Mesenchymal stem cell (in vitro differentiated cells and primary cell): Measurements from ENCODE around the gene C9orf57.

Experiments
- DNase-seq: peaks from one replicate; pipeline ENCODE4 v3.0.0-alpha.2; 2013
- H2AFZ ChIP-seq: one replicate; pipeline ENCODE4 v1.6.1; 2013; ENCODE audit warnings: low read depth, mild to moderate bottlenecking, control low read depth, inconsistent platforms, low read length, moderate library complexity
- H2AK5ac ChIP-seq: 2 replicates; pipeline ENCODE4 v1.6.1; 2013; ENCODE audit warnings: low read length, moderate library complexity, mild to moderate bottlenecking, inconsistent platforms; ENCODE audit not compliant: severe bottlenecking
- H2BK120ac ChIP-seq: one replicate; pipeline ENCODE4 v1.6.1; 2013; ENCODE audit warnings: low read depth, mild to moderate bottlenecking, inconsistent platforms, low read length, moderate library complexity
- H2BK12ac ChIP-seq, 2 experiments: one replicate each; pipeline ENCODE4 v1.6.1; 2013; ENCODE audit warnings: inconsistent platforms in 2 of 2, low read length in 2 of 2, mild to moderate bottlenecking in 2 of 2, moderate library complexity in 2 of 2, control low read depth in 1 of 2
- H2BK15ac ChIP-seq: one replicate; pipeline ENCODE4 v1.6.1; 2013; ENCODE audit warnings: mild to moderate bottlenecking, low read depth, inconsistent platforms; ENCODE audit not compliant: poor library complexity, severe bottlenecking
- H2BK5ac ChIP-seq: 2 replicates; pipeline ENCODE4 v1.6.1; 2013; ENCODE audit warnings: low read depth, mild to moderate bottlenecking, low read length, control low read depth, inconsistent platforms; ENCODE audit not compliant: poor library complexity, severe bottlenecking
- H3K14ac ChIP-seq, 2 experiments: one replicate each; pipeline ENCODE4 v1.6.1; 2013; ENCODE audit warnings: inconsistent platforms in 2 of 2, low read length in 2 of 2, control low read depth in 1 of 2, mild to moderate bottlenecking in 1 of 2, moderate library complexity in 1 of 2
- H3K18ac ChIP-seq, 2 experiments: one replicate each; pipeline ENCODE4 v1.6.1; 2013; ENCODE audit warnings: inconsistent platforms in 2 of 2, low read length in 2 of 2, control low read depth in 1 of 2, low read depth in 1 of 2, mild to moderate bottlenecking in 1 of 2
- H3K23ac ChIP-seq, 2 experiments: one replicate each; pipeline ENCODE4 v1.6.1; 2013; ENCODE audit warnings: inconsistent platforms in 2 of 2, low read length in 2 of 2, mild to moderate bottlenecking in 2 of 2, moderate library complexity in 2 of 2, control low read depth in 1 of 2
- H3K27ac ChIP-seq: 2 replicates; pipeline ENCODE4 v1.5.1; 2013; ENCODE audit warnings: mild to moderate bottlenecking, moderate library complexity, low read length, control low read depth, inconsistent platforms; ENCODE audit not compliant: poor library complexity, severe bottlenecking
- H3K27me3 ChIP-seq, 2 experiments: 2 replicates each; pipeline versions ENCODE4 v1.6.1 to v1.7.0; 2013; ENCODE audit warnings: low read length in 2 of 2, mild to moderate bottlenecking in 2 of 2, moderate library complexity in 2 of 2, control low read depth in 1 of 2, inconsistent platforms in 1 of 2; ENCODE audit not compliant: control insufficient read depth in 1 of 2, insufficient read depth in 1 of 2
- H3K36me3 ChIP-seq, 2 experiments: 2 replicates each; pipeline versions ENCODE4 v1.6.1 to v1.7.0; 2013; ENCODE audit warnings: low read length in 2 of 2, control low read depth in 1 of 2, inconsistent platforms in 1 of 2, low read depth in 1 of 2, mild to moderate bottlenecking in 1 of 2; ENCODE audit not compliant: insufficient read depth in 2 of 2, control insufficient read depth in 1 of 2
- H3K4ac ChIP-seq, 2 experiments: one replicate each; pipeline ENCODE4 v1.6.1; 2013; ENCODE audit warnings: inconsistent platforms in 2 of 2, low read length in 2 of 2, mild to moderate bottlenecking in 2 of 2, moderate library complexity in 2 of 2, control low read depth in 1 of 2, low read depth in 1 of 2
- H3K4me1 ChIP-seq: 2 replicates; pipeline ENCODE4 v1.6.1; 2013; ENCODE audit warnings: low read depth, low read length, control low read depth; ENCODE audit not compliant: control insufficient read depth, insufficient read depth
- H3K4me2 ChIP-seq: 2 replicates; pipeline ENCODE4 v1.6.1; 2013; ENCODE audit warnings: low read length, mild to moderate bottlenecking, inconsistent platforms; ENCODE audit not compliant: poor library complexity, severe bottlenecking
- H3K4me3 ChIP-seq, 2 experiments: 2 replicates each; pipeline versions ENCODE4 v1.5.1 to v1.7.0; 2013; ENCODE audit warnings: low read length in 2 of 2, mild to moderate bottlenecking in 2 of 2, control low read depth in 1 of 2, low read depth in 1 of 2; ENCODE audit not compliant: insufficient read depth in 1 of 2
- H3K79me1 ChIP-seq: replicated peaks from 2 replicates; pipeline ENCODE4 v1.6.1; 2013; ENCODE audit warnings: mild to moderate bottlenecking, control low read depth, low read length, inconsistent platforms; ENCODE audit not compliant: poor library complexity, severe bottlenecking
- H3K9ac ChIP-seq: 2 replicates; pipeline ENCODE4 v1.7.0; 2013; ENCODE audit warnings: mild to moderate bottlenecking, low read length, moderate library complexity
- H3K9me3 ChIP-seq: 2 replicates; pipeline ENCODE4 v1.7.0; 2013; ENCODE audit warnings: mild to moderate bottlenecking, low read length; ENCODE audit not compliant: control insufficient read depth
- H4K8ac ChIP-seq: one replicate; pipeline ENCODE4 v1.6.1; 2013; ENCODE audit warnings: inconsistent platforms, mild to moderate bottlenecking, low read length, moderate library complexity
- H4K91ac ChIP-seq: one replicate; pipeline ENCODE4 v1.6.1; 2013; ENCODE audit warnings: mild to moderate bottlenecking, low read length, inconsistent platforms
- WGBS: methylation state at CpG from one replicate; pipeline ENCODE4 v1.1.7; 2013; ENCODE audit warnings: mixed read lengths; 5-methylcytosine and 5-hydroxymethylcytosine counted together

C9orf57 gene

GRCh38 chr9:72043576-72043975 lies 16.8 kb downstream of the C9orf57 start:
- 79% methylated on average over 2 of the region's 2 CpGs for WGBS
- Histone ChIP-seq H3K27me3 (peaks cover 4 to 15% of the 10 kb centered on the region in 2 experiments), H2BK120ac (no peak overlapping the region), H2AK5ac (no peak overlapping the region), H3K4me1 (no peaks in the 10 kb centered on the region), H2BK5ac (no peak overlapping the region), H3K9ac (no peak overlapping the region), H3K36me3 (no peaks in the 10 kb centered on the region), H3K4me2 (no peak overlapping the region), H3K4ac (no peak overlapping the region), H3K23ac (no peak overlapping the region), H4K8ac (no peak overlapping the region), H3K27ac (no peak overlapping the region), H2BK15ac (no peak overlapping the region), H3K79me1 (no peaks in the 10 kb centered on the region), H4K91ac (no peak overlapping the region), H2AFZ (no peak overlapping the region), H3K14ac (no peak overlapping the region), H2BK12ac (no peak overlapping the region), H3K9me3 (no peaks in the 10 kb centered on the region), H3K18ac (no peak overlapping the region), H3K4me3 (no peak overlapping the region)
- DNase-seq = no peak

- Histone ChIP-seq H4K91ac (no peak overlapping the region), H3K79me1 (no peaks in the 10 kb centered on the region), H3K4me2 (no peak overlapping the region), H2AFZ (no peak overlapping the region), H3K36me3 (no peaks in the 10 kb centered on the region), H3K4me3 (no peak overlapping the region), H3K4me1 (no peaks in the 10 kb centered on the region), H3K18ac (no peak overlapping the region), H3K27me3 (peaks cover 4 to 17% of the 10 kb centered on the region in 2 experiments), H3K4ac (no peak overlapping the region), H3K23ac (no peak overlapping the region), H3K14ac (no peak overlapping the region), H3K27ac (no peak overlapping the region), H3K9ac (no peak overlapping the region), H4K8ac (no peak overlapping the region), H2BK12ac (no peak overlapping the region), H2BK15ac (no peak overlapping the region), H2BK5ac (no peak overlapping the region), H2AK5ac (no peak overlapping the region), H2BK120ac (no peak overlapping the region), H3K9me3 (no peaks in the 10 kb centered on the region)
- DNase-seq = no peak
- 77% methylated on average over 3 of the region's 3 CpGs for WGBS
Observed at GRCh38 chr9:72042928-72043327, 17.5 kb downstream of the C9orf57 start.

DNA sequence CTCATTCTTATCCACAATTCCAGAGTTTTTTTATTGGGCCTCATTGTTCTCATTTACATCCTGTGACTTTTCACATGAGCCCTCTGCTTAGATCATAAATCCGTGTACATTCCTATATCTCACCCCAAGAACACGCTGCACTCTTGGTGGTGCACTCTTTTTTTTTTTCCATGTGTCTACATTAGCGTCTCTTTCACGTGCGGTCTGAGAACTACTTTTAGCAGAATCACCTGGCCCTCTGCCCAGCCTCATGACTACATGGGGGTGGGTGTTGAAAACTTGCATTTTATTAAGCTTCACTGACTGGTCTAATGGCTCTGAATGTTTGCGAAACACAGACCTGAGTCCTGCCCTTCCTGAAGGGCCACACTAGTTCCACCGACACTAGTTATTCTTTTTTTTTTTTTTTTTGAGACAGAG lies 18.6 kb downstream of the C9orf57 start:
- no peak for DNase-seq
- H2BK5ac ChIP-seq = no peak overlapping the region
- no peak overlapping the region for H2AK5ac ChIP-seq
- no peaks in the 10 kb centered on the region for H3K79me1 ChIP-seq
- no peak overlapping the region for H3K4ac ChIP-seq
- no peak overlapping the region for H2AFZ ChIP-seq
- H3K4me3 ChIP-seq = peak overlapping the region in 1 of 2 experiments; percentile 3
- no peaks in the 10 kb centered on the region for H3K36me3 ChIP-seq
- no peaks in the 10 kb centered on the region for H3K9me3 ChIP-seq
- H2BK15ac ChIP-seq = no peak overlapping the region
- H3K23ac ChIP-seq = no peak overlapping the region
- no peaks in the 10 kb centered on the region for H3K4me1 ChIP-seq
- WGBS = 96% methylated on average over 3 of the region's 7 CpGs
- H4K91ac ChIP-seq = no peak overlapping the region
- no peak overlapping the region for H3K14ac ChIP-seq
- no peak overlapping the region for H3K27ac ChIP-seq
- H4K8ac ChIP-seq = no peak overlapping the region
- H3K9ac ChIP-seq = peak overlapping the region; percentile 52
- no peak overlapping the region for H2BK120ac ChIP-seq
- H2BK12ac ChIP-seq = no peak overlapping the region
- H3K27me3 ChIP-seq = peaks cover 4 to 27% of the 10 kb centered on the region in 2 experiments
- no peak overlapping the region for H3K4me2 ChIP-seq
- H3K18ac ChIP-seq = no peak overlapping the region

DNA sequence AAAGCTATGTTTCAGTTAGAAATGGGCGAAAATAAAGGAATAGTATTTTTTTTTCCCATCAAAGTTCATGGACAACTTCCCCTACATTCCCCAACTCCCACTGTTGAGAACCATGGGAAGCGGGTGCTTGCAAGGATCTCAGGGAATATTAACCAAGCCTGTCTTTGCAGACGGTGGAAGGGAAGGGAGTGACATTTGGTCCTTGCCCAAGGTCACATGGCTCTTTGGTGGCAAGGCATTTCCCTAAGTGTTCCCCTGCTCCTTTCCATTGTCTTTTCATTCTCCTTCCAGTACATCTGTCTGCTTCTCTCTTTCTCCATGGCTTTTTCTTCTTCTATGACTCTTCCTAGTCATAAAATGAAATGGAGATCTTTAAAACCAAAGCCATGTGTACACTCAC lies 19.0 kb downstream of the C9orf57 start:
- no peaks in the 10 kb centered on the region for H3K9me3 ChIP-seq
- no peak overlapping the region for H3K14ac ChIP-seq
- H4K91ac ChIP-seq = no peak overlapping the region

More for the DNA sequence above, 19.0 kb downstream of the C9orf57 start:
- WGBS = 85% methylated on average over 2 of the region's 3 CpGs
- peak overlapping the region in 1 of 2 experiments; percentile 3 for H3K4me3 ChIP-seq
- no peak overlapping the region for H4K8ac ChIP-seq
- no peak overlapping the region for H2BK120ac ChIP-seq
- no peaks in the 10 kb centered on the region for H3K4me1 ChIP-seq
- H2AFZ ChIP-seq = no peak overlapping the region
- no peak overlapping the region for H2AK5ac ChIP-seq
- no peaks in the 10 kb centered on the region for H3K36me3 ChIP-seq
- peak overlapping the region; percentile 52 for H3K9ac ChIP-seq
- H3K79me1 ChIP-seq = no peaks in the 10 kb centered on the region
- no peak overlapping the region for H3K27ac ChIP-seq
- no peak overlapping the region for H3K18ac ChIP-seq
- H3K27me3 ChIP-seq = peaks cover 3 to 27% of the 10 kb centered on the region in 2 experiments
- no peak for DNase-seq
- H2BK12ac ChIP-seq = no peak overlapping the region
- no peak overlapping the region for H3K4me2 ChIP-seq
- no peak overlapping the region for H2BK5ac ChIP-seq
- no peak overlapping the region for H2BK15ac ChIP-seq
- no peak overlapping the region for H3K23ac ChIP-seq
- H3K4ac ChIP-seq = no peak overlapping the region
